Measurements from ENCODE around the gene FSTL5.

- TF ChIP-seq, protein P1, sequence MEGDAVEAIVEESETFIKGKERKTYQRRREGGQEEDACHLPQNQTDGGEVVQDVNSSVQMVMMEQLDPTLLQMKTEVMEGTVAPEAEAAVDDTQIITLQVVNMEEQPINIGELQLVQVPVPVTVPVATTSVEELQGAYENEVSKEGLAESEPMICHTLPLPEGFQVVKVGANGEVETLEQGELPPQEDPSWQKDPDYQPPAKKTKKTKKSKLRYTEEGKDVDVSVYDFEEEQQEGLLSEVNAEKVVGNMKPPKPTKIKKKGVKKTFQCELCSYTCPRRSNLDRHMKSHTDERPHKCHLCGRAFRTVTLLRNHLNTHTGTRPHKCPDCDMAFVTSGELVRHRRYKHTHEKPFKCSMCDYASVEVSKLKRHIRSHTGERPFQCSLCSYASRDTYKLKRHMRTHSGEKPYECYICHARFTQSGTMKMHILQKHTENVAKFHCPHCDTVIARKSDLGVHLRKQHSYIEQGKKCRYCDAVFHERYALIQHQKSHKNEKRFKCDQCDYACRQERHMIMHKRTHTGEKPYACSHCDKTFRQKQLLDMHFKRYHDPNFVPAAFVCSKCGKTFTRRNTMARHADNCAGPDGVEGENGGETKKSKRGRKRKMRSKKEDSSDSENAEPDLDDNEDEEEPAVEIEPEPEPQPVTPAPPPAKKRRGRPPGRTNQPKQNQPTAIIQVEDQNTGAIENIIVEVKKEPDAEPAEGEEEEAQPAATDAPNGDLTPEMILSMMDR (IDR thresholded peaks at IDR 0.05 in 2 of 3, conservative IDR thresholded peaks at IDR 0.05 in 1 of 3; ENCODE audit: control insufficient read depth in 2 of 3, extremely low read depth in 1 of 3, insufficient read depth in 1 of 3, low read depth in 3 of 3, low read length in 3 of 3) = no peak
- TF ChIP-seq CEBPZ (IDR thresholded peaks at IDR 0.05; ENCODE audit: low read depth, low read length) (no peak), NRF1 (conservative IDR thresholded peaks at IDR 0.05; ENCODE audit: low read depth, low read length) (no peak), EZH2 (IDR thresholded peaks at IDR 0.05; ENCODE audit: borderline replicate concordance, control insufficient read depth, low read depth, low read length) (no peak), EGR1 (IDR thresholded peaks at IDR 0.05; ENCODE audit: borderline replicate concordance in 1 of 2, low read depth in 2 of 2, low read length in 2 of 2) (no peak), POLR2A (IDR thresholded peaks at IDR 0.05; ENCODE audit: low read depth, low read length) (no peak), EED (IDR thresholded peaks at IDR 0.05; ENCODE audit: low read depth) (no peak), CBFB (IDR thresholded peaks at IDR 0.05; ENCODE audit: low read depth) (no peak), ZNF207 (IDR thresholded peaks at IDR 0.05; ENCODE audit: borderline replicate concordance) (no peak), E2F8 (IDR thresholded peaks at IDR 0.05; ENCODE audit: low read depth, partially characterized antibody) (no peak)
- TF ChIP-seq, protein P2, sequence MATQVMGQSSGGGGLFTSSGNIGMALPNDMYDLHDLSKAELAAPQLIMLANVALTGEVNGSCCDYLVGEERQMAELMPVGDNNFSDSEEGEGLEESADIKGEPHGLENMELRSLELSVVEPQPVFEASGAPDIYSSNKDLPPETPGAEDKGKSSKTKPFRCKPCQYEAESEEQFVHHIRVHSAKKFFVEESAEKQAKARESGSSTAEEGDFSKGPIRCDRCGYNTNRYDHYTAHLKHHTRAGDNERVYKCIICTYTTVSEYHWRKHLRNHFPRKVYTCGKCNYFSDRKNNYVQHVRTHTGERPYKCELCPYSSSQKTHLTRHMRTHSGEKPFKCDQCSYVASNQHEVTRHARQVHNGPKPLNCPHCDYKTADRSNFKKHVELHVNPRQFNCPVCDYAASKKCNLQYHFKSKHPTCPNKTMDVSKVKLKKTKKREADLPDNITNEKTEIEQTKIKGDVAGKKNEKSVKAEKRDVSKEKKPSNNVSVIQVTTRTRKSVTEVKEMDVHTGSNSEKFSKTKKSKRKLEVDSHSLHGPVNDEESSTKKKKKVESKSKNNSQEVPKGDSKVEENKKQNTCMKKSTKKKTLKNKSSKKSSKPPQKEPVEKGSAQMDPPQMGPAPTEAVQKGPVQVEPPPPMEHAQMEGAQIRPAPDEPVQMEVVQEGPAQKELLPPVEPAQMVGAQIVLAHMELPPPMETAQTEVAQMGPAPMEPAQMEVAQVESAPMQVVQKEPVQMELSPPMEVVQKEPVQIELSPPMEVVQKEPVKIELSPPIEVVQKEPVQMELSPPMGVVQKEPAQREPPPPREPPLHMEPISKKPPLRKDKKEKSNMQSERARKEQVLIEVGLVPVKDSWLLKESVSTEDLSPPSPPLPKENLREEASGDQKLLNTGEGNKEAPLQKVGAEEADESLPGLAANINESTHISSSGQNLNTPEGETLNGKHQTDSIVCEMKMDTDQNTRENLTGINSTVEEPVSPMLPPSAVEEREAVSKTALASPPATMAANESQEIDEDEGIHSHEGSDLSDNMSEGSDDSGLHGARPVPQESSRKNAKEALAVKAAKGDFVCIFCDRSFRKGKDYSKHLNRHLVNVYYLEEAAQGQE (IDR thresholded peaks at IDR 0.05; ENCODE audit: low read depth, low read length) = no peak
These were observed 677.3 kb downstream of the FSTL5 start for GRCh38 chr4:161486461-161486860.

Data from GM12878 (cell line).